RWPE2 (cell line): ENCODE results near the gene ARMH4.

ENCODE experiments used
- ATAC-seq: fragments of 200-7000 bp; cut with Tn5 transposase; 3 replicates; pipeline ENCODE4 v1.9.1; 2021; ENCODE audit warnings: low read depth
- DNase-seq: peaks from one replicate; pipeline ENCODE4 v3.0.0-alpha.2; 2020; ENCODE audit warnings: low spot score
- H3K27ac ChIP-seq: fragments of 450-650 bp; 2 replicates; pipeline ENCODE4 v1.5.1; 2017; ENCODE audit warnings: mild to moderate bottlenecking; ENCODE audit not compliant: poor library complexity, severe bottlenecking
- H3K27me3 ChIP-seq: fragments of 250-450 bp; sonication (Bioruptor Pico); 2 replicates; pipeline ENCODE4 v1.5.1; 2021; ENCODE audit warnings: mild to moderate bottlenecking, moderate library complexity; ENCODE audit not compliant: insufficient read depth, poor library complexity, severe bottlenecking
- H3K36me3 ChIP-seq: fragments of 250-450 bp; sonication (Bioruptor Pico); 2 replicates; pipeline ENCODE4 v1.5.1; 2020; ENCODE audit warnings: low read depth, mild to moderate bottlenecking, moderate library complexity
- H3K4me1 ChIP-seq: fragments of 250-450 bp; sonication (Bioruptor Pico); 2 replicates; pipeline ENCODE4 v1.5.1; 2021; ENCODE audit warnings: mild to moderate bottlenecking, moderate library complexity; ENCODE audit not compliant: insufficient read depth, poor library complexity, severe bottlenecking
- H3K4me3 ChIP-seq: fragments of 250-450 bp; sonication (Bioruptor Pico); 2 replicates; pipeline ENCODE4 v1.5.1; 2021; ENCODE audit warnings: mild to moderate bottlenecking, moderate library complexity; ENCODE audit not compliant: severe bottlenecking
- H3K9me3 ChIP-seq: fragments of 250-450 bp; sonication (Bioruptor Pico); 2 replicates; pipeline ENCODE4 v1.5.1; 2021; ENCODE audit warnings: mild to moderate bottlenecking, moderate library complexity; ENCODE audit not compliant: severe bottlenecking
- CTCF ChIP-seq: fragments of 450-650 bp; IDR thresholded peaks from one replicate; pipeline ENCODE4 v1.5.1; 2017; ENCODE audit warnings: mild to moderate bottlenecking, moderate library complexity; ENCODE audit not compliant: poor library complexity, severe bottlenecking

ARMH4 gene

DNA sequence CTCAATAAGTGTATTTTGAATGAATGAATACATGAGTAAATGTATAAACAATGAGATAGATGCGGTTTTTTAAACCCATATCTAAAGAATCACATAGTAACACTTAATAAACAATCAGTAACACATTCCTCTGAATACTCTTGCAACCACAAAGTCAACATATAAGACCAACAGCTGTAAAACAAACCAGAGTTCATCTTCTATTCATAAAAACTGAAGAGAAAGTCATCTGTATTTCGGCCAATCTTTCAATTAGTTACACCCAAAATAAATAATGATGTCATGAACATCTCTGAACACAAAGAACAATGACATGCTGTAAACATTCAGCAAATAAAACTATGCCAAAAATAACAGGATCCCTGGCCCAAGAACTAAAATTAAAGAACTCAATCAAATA lies 47.2 kb downstream of the ARMH4 start:
- DNase-seq (no peak), ATAC-seq (peak; percentile 74)
- no peak overlapping the region for H3K27ac ChIP-seq
- H3K4me1 ChIP-seq, result no peaks in the 10 kb centered on the region
- TF ChIP-seq CTCF, result no peak
- peaks cover 4% of the 10 kb centered on the region for H3K27me3 ChIP-seq
- H3K4me3 ChIP-seq, result no peak overlapping the region
- no peaks in the 10 kb centered on the region for H3K36me3 ChIP-seq
- H3K9me3 ChIP-seq, result no peaks in the 10 kb centered on the region

GRCh38 chr14:58100735-58101368 lies 51.2 kb downstream of the ARMH4 start:
- ATAC-seq (peak; percentile 37; the same call in 1 of the 3 replicates), DNase-seq (no peak)
- Histone ChIP-seq H3K4me3 (no peak overlapping the region), H3K27ac (no peak overlapping the region), H3K36me3 (no peaks in the 10 kb centered on the region), H3K4me1 (no peaks in the 10 kb centered on the region), H3K27me3 (no peaks in the 10 kb centered on the region), H3K9me3 (no peaks in the 10 kb centered on the region)
- no peak for TF ChIP-seq CTCF

DNA sequence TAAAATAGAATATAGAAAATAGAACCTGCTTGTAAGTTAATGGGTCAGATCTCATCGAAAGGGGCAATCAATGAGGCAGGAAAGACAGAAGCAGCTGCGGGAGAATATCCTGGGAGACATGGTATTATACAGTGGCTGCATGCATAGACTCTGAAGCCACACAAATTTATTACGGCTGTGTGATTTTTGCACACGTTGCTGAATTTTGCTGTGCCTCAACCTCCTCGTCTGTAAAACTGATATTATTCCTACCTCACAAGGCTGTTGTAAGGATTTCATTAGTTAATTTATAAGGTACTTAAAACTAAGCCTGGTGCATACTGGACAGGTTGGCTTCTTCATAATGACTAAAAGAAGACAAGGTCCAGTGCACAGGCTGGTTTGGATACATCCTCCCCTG lies 52.3 kb downstream of the ARMH4 start:
- H3K4me1 ChIP-seq, result no peaks in the 10 kb centered on the region
- H3K36me3 ChIP-seq, result no peaks in the 10 kb centered on the region
- H3K9me3 ChIP-seq, result no peaks in the 10 kb centered on the region
- H3K4me3 ChIP-seq, result no peak overlapping the region
- no peak overlapping the region for H3K27ac ChIP-seq
- no peak for ATAC-seq
- no peak for TF ChIP-seq CTCF
- no peak for DNase-seq
- no peaks in the 10 kb centered on the region for H3K27me3 ChIP-seq

GRCh38 chr14:58098507-58098906 lies 53.5 kb downstream of the ARMH4 start:
- ATAC-seq (0 out of 3 replicates have a peak, but pooled peaks have one; percentile 41), DNase-seq (no peak)
- no peaks in the 10 kb centered on the region for H3K4me1 ChIP-seq
- peaks cover 3% of the 10 kb centered on the region for H3K27me3 ChIP-seq
- H3K9me3 ChIP-seq, result no peaks in the 10 kb centered on the region
- no peak for TF ChIP-seq CTCF
- H3K36me3 ChIP-seq, result no peaks in the 10 kb centered on the region
- no peak overlapping the region for H3K27ac ChIP-seq
- no peak overlapping the region for H3K4me3 ChIP-seq

GRCh38 chr14:58096731-58097130 lies 55.3 kb downstream of the ARMH4 start:
- H3K4me3 ChIP-seq, result no peak overlapping the region
- H3K27ac ChIP-seq, result no peak overlapping the region
- ATAC-seq (no peak), DNase-seq (no peak)
- H3K9me3 ChIP-seq, result no peaks in the 10 kb centered on the region
- H3K36me3 ChIP-seq, result no peaks in the 10 kb centered on the region
- H3K4me1 ChIP-seq, result no peaks in the 10 kb centered on the region
- peaks cover 6% of the 10 kb centered on the region for H3K27me3 ChIP-seq
- no peak for TF ChIP-seq CTCF
